HT1080 (cell line): ENCODE data around the gene SMAP1. TPM values are rescaled to one million over a fixed set of nuclear protein-coding genes. Genes with fewer than 3 reads are reported as not detected.

Source experiments
- DNase-seq: peaks from one replicate; pipeline ENCODE4 v3.0.0-alpha.2; 2015; ENCODE audit warnings: low read depth
- total RNA-seq: library from RNA; depleted of rRNA; stranded (reverse); fragments of >200 nt; shearing (Covaris generic); gene quantifications from 2 replicates; pipeline ENCODE4 v1.2.3, GENCODE V29; 2014; rRNA removed

Gene SMAP1
- total RNA-seq, 1 experiment from 2014 or later, result 33.3 TPM

GRCh38 chr6:70889270-70889669 lies 221.6 kb downstream of the SMAP1 start:
- DNase-seq, result no peak

GRCh38 chr6:70894001-70894400 lies 226.3 kb downstream of the SMAP1 start:
- DNase-seq, result no peak

- DNase-seq, result no peak
Measured at GRCh38 chr6:70900047-70900446, 232.4 kb downstream of the SMAP1 start.

GRCh38 chr6:70901324-70901723 lies 233.6 kb downstream of the SMAP1 start:
- no peak for DNase-seq

GRCh38 chr6:70903665-70904452 lies 236.2 kb downstream of the SMAP1 start:
- no peak for DNase-seq

- DNase-seq, result no peak
Measured at GRCh38 chr6:70905742-70906141, 238.1 kb downstream of the SMAP1 start.

Other genes with a start within 250 kb of the SMAP1 start
- gene SDHAF4, start 101.0 kb upstream of the SMAP1 start, total RNA-seq, result 3.0 and 3.3 TPM in 2 replicates